H1 (cell line): Measurements from ENCODE around the gene EIPR1. TPM values are rescaled to one million over a fixed set of nuclear protein-coding genes. Genes with fewer than 3 reads are reported as not detected.

Experiments used
- CTCF ChIA-PET: fragments of 300-600 bp; sonication (Branson Sonifier 250); formaldehyde crosslinking; loops from one replicate; lab custom pipeline; 2021; ENCODE audit not compliant: partially characterized antibody; lab: Charles Lee
- POLR2A ChIA-PET: fragments of 300-600 bp; sonication (Branson Sonifier 250); formaldehyde crosslinking; loops from one replicate; lab custom pipeline; 2021; ENCODE audit warnings: inconsistent platforms; ENCODE audit not compliant: partially characterized antibody; lab: Charles Lee
- DNase-seq, 2 experiments: peaks; one replicate each; pipeline versions ENCODE4 v3.0.0 to v3.0.0-alpha.2; 2010 to 2022; ENCODE audit warnings: low spot score in 2 of 2, low read depth in 1 of 2, mixed read lengths in 1 of 2
- FAIRE-seq: peaks from 2 replicates; lab custom pipeline; 2011; peaks lifted over from hg19 to GRCh38; lab: Jason Lieb, UNC
- H2AFZ ChIP-seq: 2 replicates; pipeline ENCODE4 v1.8.1; 2012; ENCODE audit warnings: low read length, inconsistent platforms
- H2AK5ac ChIP-seq: 2 replicates; pipeline ENCODE4 v1.6.1; 2013; ENCODE audit warnings: low read depth, low read length
- H2BK120ac ChIP-seq: replicated peaks from 2 replicates; pipeline ENCODE3; 2013; ENCODE audit warnings: low read depth, low read length, inconsistent platforms
- H2BK12ac ChIP-seq: 2 replicates; pipeline ENCODE4 v1.6.1; 2013; ENCODE audit warnings: low read depth, low read length
- H2BK15ac ChIP-seq: 2 replicates; pipeline ENCODE4 v1.6.1; 2013; ENCODE audit warnings: low read length
- H2BK20ac ChIP-seq: 2 replicates; pipeline ENCODE4 v1.6.1; 2013; ENCODE audit warnings: low read length
- H2BK5ac ChIP-seq: 2 replicates; pipeline ENCODE4 v1.6.1; 2013; ENCODE audit warnings: low read depth, low read length
- H3K14ac ChIP-seq: 2 replicates; pipeline ENCODE4 v1.6.1; 2013; ENCODE audit warnings: inconsistent platforms; ENCODE audit not compliant: insufficient read length
- H3K18ac ChIP-seq: 2 replicates; pipeline ENCODE4 v1.6.1; 2013; ENCODE audit warnings: low read length; ENCODE audit errors: extremely low read depth
- H3K23ac ChIP-seq: 2 replicates; pipeline ENCODE4 v1.6.1; 2013; ENCODE audit warnings: inconsistent platforms; ENCODE audit not compliant: insufficient read length
- H3K23me2 ChIP-seq: 2 replicates; pipeline ENCODE4 v1.6.1; 2013; ENCODE audit warnings: low read depth, low read length
- H3K27ac ChIP-seq: 2 replicates; pipeline ENCODE4 v1.6.1; 2011; ENCODE audit warnings: low read depth, low read length, inconsistent platforms
- H3K27me3 ChIP-seq, 4 experiments: replicated peaks in 1 of 4; 1 replicate in 1 of 4; 2 replicates in 3 of 4; pipeline versions ENCODE4 v1.6.1 to v1.8.1; 2011 to 2013; ENCODE audit warnings: low read length in 3 of 4, mild to moderate bottlenecking in 3 of 4, inconsistent platforms in 2 of 4, mixed read lengths in 2 of 4, moderate library complexity in 1 of 4; ENCODE audit not compliant: control insufficient read depth in 3 of 4, insufficient read depth in 3 of 4; ENCODE audit errors: extremely low read depth in 1 of 4
- H3K36me3 ChIP-seq, 4 experiments: 2 replicates each; pipeline versions ENCODE4 v1.6.1 to v1.8.1; 2011 to 2013; ENCODE audit warnings: mild to moderate bottlenecking in 4 of 4, low read length in 3 of 4, moderate library complexity in 2 of 4, control low read depth in 1 of 4, inconsistent platforms in 1 of 4; ENCODE audit not compliant: insufficient read depth in 4 of 4, control insufficient read depth in 2 of 4
- H3K4ac ChIP-seq: replicated peaks from 2 replicates; pipeline ENCODE3; 2013; ENCODE audit warnings: low read length, low read depth, mixed read lengths, inconsistent platforms; ENCODE audit not compliant: insufficient read length
- H3K4me1 ChIP-seq, 4 experiments: replicated peaks in 1 of 4; 1 replicate in 1 of 4; 2 replicates in 3 of 4; pipeline versions ENCODE4 v1.6.1 to v1.8.1; 2011 to 2013; ENCODE audit warnings: low read length in 3 of 4, inconsistent platforms in 2 of 4, mixed read lengths in 1 of 4; ENCODE audit not compliant: insufficient read depth in 4 of 4, control insufficient read depth in 3 of 4
- H3K4me2 ChIP-seq, 2 experiments: 2 replicates each; pipeline versions ENCODE4 v1.6.1 to v1.8.1; 2011 to 2013; ENCODE audit warnings: low read depth in 2 of 2, low read length in 2 of 2, control low read depth in 1 of 2, inconsistent platforms in 1 of 2, mild to moderate bottlenecking in 1 of 2; ENCODE audit not compliant: insufficient read depth in 1 of 2
- H3K4me3 ChIP-seq, 4 experiments: fragments of 200-600, 300-600 bp in 1 of 4; sonication (generic), shearing (Covaris generic), sonication (Bioruptor Twin) in 1 of 4; 2 replicates each; pipeline versions ENCODE4 v1.5.1 to v1.8.1; 2011 to 2016; ENCODE audit warnings: low read length in 4 of 4, low read depth in 3 of 4, control low read depth in 2 of 4, inconsistent platforms in 2 of 4, mild to moderate bottlenecking in 2 of 4, mixed read lengths in 1 of 4, moderate library complexity in 1 of 4; ENCODE audit not compliant: insufficient read depth in 2 of 4; ENCODE audit errors: extremely low read depth in 1 of 4
- H3K56ac ChIP-seq: replicated peaks from 2 replicates; pipeline ENCODE3; 2013; ENCODE audit warnings: low read depth, mild to moderate bottlenecking, mixed read lengths, low read length, inconsistent platforms; ENCODE audit not compliant: insufficient read length
- H3K79me1 ChIP-seq: 2 replicates; pipeline ENCODE4 v1.6.1; 2013; ENCODE audit warnings: low read depth, low read length, control low read depth
- H3K79me2 ChIP-seq, 2 experiments: 2 replicates each; pipeline versions ENCODE4 v1.6.1 to v1.8.1; 2012 to 2013; ENCODE audit warnings: low read length in 2 of 2, mild to moderate bottlenecking in 2 of 2, inconsistent platforms in 1 of 2; ENCODE audit not compliant: insufficient read depth in 2 of 2, control insufficient read depth in 1 of 2
- H3K9ac ChIP-seq, 4 experiments: replicated peaks in 1 of 4; 1 replicate in 1 of 4; 2 replicates in 3 of 4; pipeline versions ENCODE4 v1.6.1 to v1.8.1; 2011 to 2013; ENCODE audit warnings: low read depth in 3 of 4, low read length in 3 of 4, control low read depth in 2 of 4, mild to moderate bottlenecking in 2 of 4, moderate library complexity in 2 of 4, inconsistent platforms in 1 of 4; ENCODE audit errors: extremely low read depth in 1 of 4
- H3K9me3 ChIP-seq, 2 experiments: 2 replicates each; pipeline versions ENCODE4 v1.6.1 to v1.8.1; 2012 to 2013; ENCODE audit warnings: mild to moderate bottlenecking in 2 of 2, moderate library complexity in 2 of 2, control low read depth in 1 of 2, inconsistent platforms in 1 of 2, low read depth in 1 of 2, low read length in 1 of 2, mixed read lengths in 1 of 2; ENCODE audit not compliant: insufficient read depth in 2 of 2
- H4K20me1 ChIP-seq, 2 experiments: replicated peaks in 1 of 2; 2 replicates each; pipeline versions ENCODE3 to v1.8.1; 2011 to 2013; ENCODE audit warnings: inconsistent platforms in 2 of 2, low read length in 2 of 2, mild to moderate bottlenecking in 1 of 2; ENCODE audit not compliant: insufficient read depth in 2 of 2, control insufficient read depth in 1 of 2
- H4K5ac ChIP-seq: 2 replicates; pipeline ENCODE4 v1.6.1; 2013; ENCODE audit warnings: low read length, low read depth, mixed read lengths, inconsistent platforms; ENCODE audit not compliant: insufficient read length
- H4K8ac ChIP-seq: 2 replicates; pipeline ENCODE4 v1.8.0; 2013; ENCODE audit warnings: mild to moderate bottlenecking, moderate library complexity, low read length, inconsistent platforms; ENCODE audit not compliant: insufficient read depth; ENCODE audit errors: extremely low read depth
- H4K91ac ChIP-seq: replicated peaks from 2 replicates; pipeline ENCODE3; 2013; ENCODE audit warnings: low read length, mixed read lengths, inconsistent platforms; ENCODE audit not compliant: insufficient read length
- BRCA1 ChIP-seq: IDR thresholded peaks from 2 replicates; pipeline ENCODE4 v1.6.1; 2012; ENCODE audit warnings: low read depth, low read length, improper control_type of control experiment
- GTF2F1 ChIP-seq: IDR thresholded peaks from 2 replicates; pipeline ENCODE4 v1.6.1; 2012; ENCODE audit warnings: low read depth, low read length, improper control_type of control experiment, borderline replicate concordance
- NANOG ChIP-seq: IDR thresholded peaks from 2 replicates; pipeline ENCODE4 v1.6.1; 2011; ENCODE audit warnings: low read length, low read depth, mild to moderate bottlenecking, inconsistent platforms; ENCODE audit not compliant: insufficient read depth, poor library complexity, severe bottlenecking
- RNF2 ChIP-seq: fragments of 200-900, 300-1000 bp; sonication (generic); IDR thresholded peaks from 2 replicates; pipeline ENCODE4 v1.7.1; 2016; ENCODE audit warnings: borderline replicate concordance, low read depth, mild to moderate bottlenecking, antibody characterized with exemption, low read length; ENCODE audit not compliant: poor library complexity, severe bottlenecking; ENCODE audit errors: missing control alignments
- SAP30 ChIP-seq: fragments of 300-600 bp; sonication (generic); IDR thresholded peaks from 2 replicates; pipeline ENCODE4 v1.7.1; 2012; ENCODE audit warnings: low read length, moderate library complexity, mild to moderate bottlenecking, inconsistent platforms; ENCODE audit not compliant: insufficient read depth, insufficient replicate concordance
- SP2 ChIP-seq: IDR thresholded peaks from 2 replicates; pipeline ENCODE4 v1.6.1; 2012; ENCODE audit warnings: mild to moderate bottlenecking, low read length, inconsistent platforms
- TEAD4 ChIP-seq: IDR thresholded peaks from 2 replicates; pipeline ENCODE4 v1.6.1; 2012; ENCODE audit warnings: low read depth, low read length, inconsistent platforms, mixed read lengths
- WGBS, 2 experiments: shearing (Covaris generic) in 1 of 2; methylation state at CpG; one replicate each; pipeline versions ENCODE4 v1.1.6 to v1.1.7; 2013 to 2015; ENCODE audit warnings: low lambda C conversion rate in 2 of 2, mixed read lengths in 2 of 2, inconsistent platforms in 1 of 2, low coverage in 1 of 2, missing lambda C conversion rate in 1 of 2; ENCODE audit not compliant: insufficient replicate concordance in 2 of 2, insufficient coverage in 1 of 2, insufficient read length in 1 of 2; ENCODE audit errors: extremely low coverage in 1 of 2, missing lambda C conversion rate in 1 of 2; 5-methylcytosine and 5-hydroxymethylcytosine counted together
- polyA plus RNA-seq, 7 experiments: library from polyadenylated mRNA; depleted of rRNA in 3 of 7; stranded (reverse) in 5 of 7; unstranded in 2 of 7; fragments of >200 nt in 5 of 7; fragments of 200-250 nt in 2 of 7; gene quantifications; 1 replicate in 5 of 7; 2 replicates in 1 of 7; 4 replicates in 1 of 7; pipeline versions ENCODE4 v1.2.1 to v1.2.3, GENCODE V29; 2011 to 2013; ENCODE audit warnings: missing spikeins in 2 of 7, mixed read lengths in 2 of 7
- total RNA-seq: library from RNA; stranded (reverse); fragmentation: NEBNext Ultra II Directional; extraction: Animal tissue kit (Norgen Biotek cat#: 25700); gene quantifications from 2 replicates; pipeline ENCODE4 v1.2.1, GENCODE V29; 2021

Gene EIPR1
- total and polyA plus RNA-seq, 2 of the 8 experiments (the other 6 are each of a cell fraction or from before 2014, with no cell fraction given): 26.3 to 56.4 TPM

GRCh38 chr2:3420076-3420768 is 42.6 kb upstream of the EIPR1 start:
- POLR2A ChIA-PET: no interaction called here
- Histone ChIP-seq H3K4me1 (no peaks in the 10 kb centered on the region), H3K23me2 (no peaks in the 10 kb centered on the region), H4K20me1 (peaks cover 0 to 10% of the 10 kb centered on the region in 2 experiments), H3K9ac (no peak overlapping the region), H3K9me3 (no peaks in the 10 kb centered on the region), H4K8ac (no peak overlapping the region), H3K14ac (no peak overlapping the region), H3K27me3 (no peaks in the 10 kb centered on the region), H3K79me1 (0 out of 2 replicates have a peak, but pooled peaks cover 5% of the 10 kb centered on the region), H2BK5ac (no peak overlapping the region; the same call in 1 of the 2 replicates), H3K4me2 (no peak overlapping the region), H2AK5ac (no peak overlapping the region), H3K36me3 (peaks cover 0 to 18% (median 11%) of the 10 kb centered on the region in 4 experiments; a peak in 7 of 8 replicates), H4K91ac (no peak overlapping the region), H2BK15ac (no peak overlapping the region), H4K5ac (no peak overlapping the region), H3K56ac (no peak overlapping the region), H3K18ac (no peak overlapping the region), H3K23ac (no peak overlapping the region), H2BK20ac (no peak overlapping the region), H3K4me3 (no peak overlapping the region), H2BK120ac (no peak overlapping the region), H3K27ac (no peak overlapping the region), H3K79me2 (no peaks in the 10 kb centered on the region), H3K4ac (no peak overlapping the region), H2BK12ac (no peak overlapping the region), H2AFZ (no peak overlapping the region)
- WGBS, 2 experiments: 89% methylated on average over 13 of the region's 13 CpGs; no CpG with 5 or more reads in 1 of the 2 experiments
- FAIRE-seq (no peak), DNase-seq (no peak)
- TF ChIP-seq RNF2 (no peak), NANOG (no peak), SP2 (no peak), GTF2F1 (no peak), BRCA1 (no peak), TEAD4 (no peak), SAP30 (no peak)
- CTCF ChIA-PET: interaction anchor here (0.8 to 1.6 kb wide), 3 partner anchors 13 to 43 kb away, joined by 3 to 4 read pairs (median 4); no protein-coding TSS in a partner anchor
